ENCODE results near the gene ZNRF4.
"Not testable (repeated sequence)": the region's sequence is repeated elsewhere in the genome, so short reads cannot be mapped to it uniquely, and the experiment has no call there.

ZNRF4 gene, protein sequence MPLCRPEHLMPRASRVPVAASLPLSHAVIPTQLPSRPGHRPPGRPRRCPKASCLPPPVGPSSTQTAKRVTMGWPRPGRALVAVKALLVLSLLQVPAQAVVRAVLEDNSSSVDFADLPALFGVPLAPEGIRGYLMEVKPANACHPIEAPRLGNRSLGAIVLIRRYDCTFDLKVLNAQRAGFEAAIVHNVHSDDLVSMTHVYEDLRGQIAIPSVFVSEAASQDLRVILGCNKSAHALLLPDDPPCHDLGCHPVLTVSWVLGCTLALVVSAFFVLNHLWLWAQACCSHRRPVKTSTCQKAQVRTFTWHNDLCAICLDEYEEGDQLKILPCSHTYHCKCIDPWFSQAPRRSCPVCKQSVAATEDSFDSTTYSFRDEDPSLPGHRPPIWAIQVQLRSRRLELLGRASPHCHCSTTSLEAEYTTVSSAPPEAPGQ

DNA sequence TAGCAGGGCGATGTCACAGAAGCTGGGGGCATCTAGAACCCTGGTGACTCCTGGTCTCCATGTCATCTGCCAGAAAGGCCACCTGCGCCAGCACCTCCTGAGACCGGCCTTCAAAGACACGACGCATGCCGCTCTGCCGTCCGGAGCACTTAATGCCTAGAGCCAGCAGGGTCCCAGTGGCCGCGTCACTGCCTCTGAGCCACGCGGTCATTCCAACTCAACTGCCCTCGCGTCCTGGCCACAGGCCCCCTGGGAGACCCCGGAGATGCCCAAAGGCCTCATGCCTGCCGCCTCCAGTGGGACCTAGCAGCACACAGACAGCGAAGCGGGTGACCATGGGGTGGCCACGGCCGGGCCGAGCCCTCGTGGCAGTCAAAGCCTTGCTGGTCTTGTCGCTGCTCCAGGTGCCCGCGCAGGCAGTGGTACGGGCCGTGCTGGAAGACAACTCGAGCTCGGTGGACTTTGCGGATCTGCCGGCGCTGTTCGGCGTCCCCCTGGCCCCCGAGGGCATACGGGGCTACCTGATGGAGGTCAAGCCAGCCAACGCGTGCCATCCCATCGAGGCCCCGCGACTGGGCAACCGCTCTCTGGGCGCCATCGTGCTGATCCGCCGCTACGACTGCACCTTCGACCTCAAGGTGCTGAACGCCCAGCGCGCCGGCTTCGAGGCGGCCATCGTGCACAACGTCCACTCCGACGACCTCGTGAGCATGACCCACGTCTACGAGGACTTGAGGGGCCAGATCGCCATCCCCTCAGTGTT lies at the start of gene ZNRF4:
Gene ZNRF4 (plus strand): TSS at position 51 of the 763 bp plus-strand sequence. CDS start 75 bp downstream, at position 126.
- TF ChIP-seq, protein P1, sequence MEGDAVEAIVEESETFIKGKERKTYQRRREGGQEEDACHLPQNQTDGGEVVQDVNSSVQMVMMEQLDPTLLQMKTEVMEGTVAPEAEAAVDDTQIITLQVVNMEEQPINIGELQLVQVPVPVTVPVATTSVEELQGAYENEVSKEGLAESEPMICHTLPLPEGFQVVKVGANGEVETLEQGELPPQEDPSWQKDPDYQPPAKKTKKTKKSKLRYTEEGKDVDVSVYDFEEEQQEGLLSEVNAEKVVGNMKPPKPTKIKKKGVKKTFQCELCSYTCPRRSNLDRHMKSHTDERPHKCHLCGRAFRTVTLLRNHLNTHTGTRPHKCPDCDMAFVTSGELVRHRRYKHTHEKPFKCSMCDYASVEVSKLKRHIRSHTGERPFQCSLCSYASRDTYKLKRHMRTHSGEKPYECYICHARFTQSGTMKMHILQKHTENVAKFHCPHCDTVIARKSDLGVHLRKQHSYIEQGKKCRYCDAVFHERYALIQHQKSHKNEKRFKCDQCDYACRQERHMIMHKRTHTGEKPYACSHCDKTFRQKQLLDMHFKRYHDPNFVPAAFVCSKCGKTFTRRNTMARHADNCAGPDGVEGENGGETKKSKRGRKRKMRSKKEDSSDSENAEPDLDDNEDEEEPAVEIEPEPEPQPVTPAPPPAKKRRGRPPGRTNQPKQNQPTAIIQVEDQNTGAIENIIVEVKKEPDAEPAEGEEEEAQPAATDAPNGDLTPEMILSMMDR (IDR thresholded peaks at IDR 0.05; ENCODE audit: insufficient read depth, low read depth, low read length, missing control alignments) = no peak
- no peak within 1 kb of the TSS for H3K4me3 ChIP-seq (ENCODE audit: low read depth, low read length)
- no peak for DNase-seq (ENCODE audit: low read depth)

DNA sequence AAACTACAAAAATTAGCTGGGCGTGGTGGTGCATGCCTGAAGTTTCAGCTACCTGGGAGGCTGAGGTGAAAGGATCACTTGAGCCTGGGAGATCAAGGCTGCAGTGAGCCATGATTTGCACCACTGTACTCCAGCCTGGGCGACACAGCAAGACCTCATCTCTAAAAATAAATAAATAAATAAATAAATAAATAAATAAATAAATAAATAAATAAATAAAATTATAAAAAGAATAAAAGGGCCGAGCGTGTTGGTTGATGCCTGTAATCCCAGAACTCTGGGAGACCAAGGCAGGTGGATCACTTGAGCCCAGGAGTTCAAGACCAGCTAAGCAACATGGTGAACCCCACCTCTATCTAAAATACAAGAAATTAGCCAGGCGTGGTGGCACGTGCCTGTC lies 49.0 kb upstream of the ZNRF4 start:
- not testable (repeated sequence) for H3K4me3 ChIP-seq (ENCODE audit: low read depth, low read length); DNase-seq (ENCODE audit: low read depth)

DNA sequence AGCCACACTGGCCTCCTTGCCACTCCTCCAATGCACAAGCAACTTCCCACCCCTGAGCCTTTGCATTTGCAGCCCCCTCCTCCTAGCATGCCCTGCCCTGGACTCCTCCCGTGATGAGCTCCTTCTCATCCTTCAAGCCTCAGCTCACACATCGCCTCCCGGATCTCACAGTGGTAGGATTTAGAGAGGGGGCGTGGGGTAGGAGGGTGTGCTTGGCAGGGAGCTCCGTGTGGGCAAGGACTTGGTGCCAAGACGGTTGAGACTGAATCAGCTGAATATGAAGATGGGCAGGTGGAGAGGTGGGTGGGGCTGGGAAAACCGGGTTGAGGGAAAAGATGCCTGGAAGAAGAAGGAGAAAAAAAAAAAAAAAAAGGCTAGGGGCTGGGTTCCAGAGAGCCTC lies 48.4 kb upstream of the ZNRF4 start:
- no peak overlapping the region for H3K4me3 ChIP-seq (ENCODE audit: low read depth, low read length)
- TF ChIP-seq, protein P1 (IDR thresholded peaks at IDR 0.05; ENCODE audit: insufficient read depth, low read depth, low read length, missing control alignments) = no peak
- DNase-seq (ENCODE audit: low read depth) = no peak

DNA sequence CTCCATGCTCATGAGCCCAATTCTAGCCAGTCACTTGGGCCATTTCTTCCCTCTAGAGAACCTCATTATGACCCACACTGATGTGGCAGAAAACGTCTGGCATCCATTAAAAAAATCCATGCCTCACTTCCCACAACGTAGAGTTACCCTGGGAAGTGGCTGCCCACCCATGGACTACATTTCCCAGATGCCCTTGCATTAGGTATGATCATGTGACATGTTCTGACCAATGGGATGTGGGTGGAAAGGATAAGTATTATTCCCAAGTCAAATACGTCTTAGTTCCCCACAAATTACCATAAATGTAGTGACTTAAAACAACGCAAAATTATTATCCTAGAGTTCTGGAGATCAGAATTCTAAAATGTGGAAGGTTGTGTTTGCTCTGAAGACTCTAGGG lies 47.9 kb upstream of the ZNRF4 start:
- no peak overlapping the region for H3K4me3 ChIP-seq (ENCODE audit: low read depth, low read length)
- TF ChIP-seq, protein P1 (IDR thresholded peaks at IDR 0.05; ENCODE audit: insufficient read depth, low read depth, low read length, missing control alignments) = no peak
- peak; percentile 7 for DNase-seq (ENCODE audit: low read depth)

DNA sequence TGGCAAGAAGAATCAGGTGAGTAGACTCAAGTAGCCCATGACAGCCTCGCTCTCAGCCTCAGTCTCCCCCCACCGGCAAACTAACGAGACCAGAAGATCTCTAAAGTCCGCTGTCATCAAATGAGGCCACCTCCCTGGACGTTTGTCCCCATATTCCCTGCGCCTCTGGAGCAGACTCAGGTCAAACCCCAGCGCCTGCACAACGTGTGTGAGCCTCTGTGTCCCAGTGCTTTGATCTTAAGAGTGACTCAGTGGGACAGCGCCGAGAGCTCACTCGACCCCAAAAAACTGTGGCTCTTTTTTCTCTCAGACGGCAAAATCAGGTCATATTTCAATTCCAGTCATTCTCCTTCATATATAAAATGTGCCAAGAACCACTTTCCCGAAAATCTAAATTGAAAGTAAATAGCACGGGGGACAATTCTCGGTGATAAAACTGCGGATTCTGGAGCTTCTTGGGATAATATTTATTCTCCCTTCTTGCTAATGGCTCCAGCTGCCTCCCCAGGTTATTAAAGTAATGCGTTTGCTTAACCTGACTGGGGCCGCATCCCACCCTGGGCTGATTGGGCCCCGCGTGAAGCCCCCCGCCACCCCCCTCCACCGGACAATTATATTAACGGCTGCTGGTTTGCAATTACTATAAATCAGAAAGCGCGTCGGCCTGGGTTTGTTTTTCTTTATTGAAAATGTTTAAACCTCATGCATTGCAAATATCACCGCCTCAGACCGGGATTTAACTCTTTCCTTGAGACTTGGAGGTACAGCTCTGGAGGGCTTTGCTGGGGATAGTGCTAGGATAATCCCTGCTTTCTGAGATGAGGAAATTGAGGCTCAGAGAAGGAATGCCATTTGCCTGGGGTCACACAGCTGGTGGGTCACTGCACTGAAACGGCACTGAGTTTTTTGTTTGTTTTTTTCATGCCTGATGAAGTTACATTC lies 37.5 kb upstream of the ZNRF4 start:
- TF ChIP-seq, protein P1 (IDR thresholded peaks at IDR 0.05; ENCODE audit: insufficient read depth, low read depth, low read length, missing control alignments) = no peak

DNA sequence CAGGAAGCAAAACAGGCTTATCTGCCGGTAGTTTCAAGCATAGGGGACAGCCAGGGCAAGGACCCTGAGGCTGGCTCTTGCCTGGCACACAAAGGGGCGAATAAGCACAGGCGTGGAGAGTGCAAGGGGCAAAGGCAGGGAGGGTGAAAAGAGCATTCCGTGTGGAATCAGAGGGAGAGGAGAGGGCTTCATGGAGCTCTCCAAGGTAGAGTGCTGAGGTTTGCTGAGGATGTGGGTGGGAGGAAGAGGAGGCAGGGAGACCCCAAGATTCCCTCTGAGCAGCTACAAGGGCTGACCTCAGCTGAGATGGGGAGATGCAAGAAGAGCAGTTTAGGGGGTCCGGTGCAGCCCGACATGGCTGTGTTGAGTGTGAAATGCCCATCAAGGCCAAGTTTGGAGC lies 36.5 kb upstream of the ZNRF4 start:
- no peak overlapping the region for H3K4me3 ChIP-seq (ENCODE audit: low read depth, low read length)
- no peak for DNase-seq (ENCODE audit: low read depth)
- TF ChIP-seq, protein P1 (IDR thresholded peaks at IDR 0.05; ENCODE audit: insufficient read depth, low read depth, low read length, missing control alignments) = no peak

More for the DNA sequence above, 37.5 kb upstream of the ZNRF4 start:
- DNase-seq (ENCODE audit: low read depth) = no peak
- H3K4me3 ChIP-seq (ENCODE audit: low read depth, low read length) = no peak overlapping the region
